ENCODE data around the gene CGGBP1. TPM values are rescaled to one million over a fixed set of nuclear protein-coding genes. Genes with fewer than 3 reads are reported as not detected.

CGGBP1 gene
- total and polyA plus RNA-seq, 2 donors (not counting 3 experiments of a cell fraction or from before 2014, with no cell fraction given): 33.1 to 69.7 TPM

GRCh38 chr3:88101142-88101541, 42.3 kb upstream of the CGGBP1 start:
- Histone ChIP-seq H3K9me3 (replicated peaks; ENCODE audit: control insufficient read depth, insufficient read depth, low read length) (no peaks in the 10 kb centered on the region), H3K9me1 (replicated peaks; ENCODE audit: control insufficient read depth, extremely low read depth, insufficient read depth, low read length) (no peaks in the 10 kb centered on the region), H3K9ac (replicated peaks; ENCODE audit: extremely low read depth, insufficient read depth, low read length) (no peak overlapping the region), H2AFZ (ENCODE audit: low read depth, low read length) (no peak overlapping the region), H3K79me2 (ENCODE audit: control insufficient read depth, insufficient read depth, low read length) (peaks cover 26% of the 10 kb centered on the region), H3K36me3 (ENCODE audit: control insufficient read depth in 2 of 2, extremely low read depth in 1 of 2, insufficient read depth in 2 of 2, low read length in 2 of 2) (no peaks in the 10 kb centered on the region), H4K20me1 (replicated peaks; ENCODE audit: control insufficient read depth, extremely low read depth, insufficient read depth, low read length) (no peaks in the 10 kb centered on the region), H3K27me3 (ENCODE audit: control insufficient read depth in 2 of 2, insufficient read depth in 2 of 2, low read length in 2 of 2) (no peaks in the 10 kb centered on the region), H3K4me1 (ENCODE audit: control insufficient read depth, extremely low read depth, insufficient read depth, low read length) (peaks cover 11% of the 10 kb centered on the region), H3K27ac (ENCODE audit: insufficient read depth, low read depth, low read length) (no peak overlapping the region), H3K4me2 (ENCODE audit: insufficient read depth, low read length) (no peak overlapping the region), H3K4me3 (replicated peaks in 1 of 3; ENCODE audit: insufficient read depth in 1 of 3, low read depth in 1 of 3, low read length in 3 of 3) (no peak overlapping the region)
- FAIRE-seq (no peak), DNase-seq (ENCODE audit: low read depth, low spot score) (no peak)
- no peak for TF ChIP-seq POLR2A (IDR thresholded peaks at IDR 0.05; ENCODE audit: low read depth, low read length)
- ChIA-PET POLR2A (no interaction called here), CTCF (interaction anchor here (1.5 to 1.9 kb wide), 2 partner anchors 12 to 98 kb away, joined by 3 to 7 read pairs; no protein-coding TSS in a partner anchor)
- dilution Hi-C loops (cut with MboI; ENCODE audit: extremely low pct_ligation_motif_present, low sequenced_read_pairs): no loop called here
- intact Hi-C loops (cut with micrococcal nuclease): no loop called here
- BruUV-seq (replicated peaks): no TSS peak

- no peak for TF ChIP-seq EZH2 (IDR thresholded peaks at IDR 0.05; ENCODE audit: borderline replicate concordance, low read depth, low read length, severe bottlenecking)
- TF ChIP-seq MAX (IDR thresholded peaks at IDR 0.05; ENCODE audit: insufficient read depth, insufficient read length): no peak
- no peak for TF ChIP-seq POLR2A (IDR thresholded peaks at IDR 0.05; ENCODE audit: low read depth, low read length)
- no peak for TF ChIP-seq MYC (IDR thresholded peaks at IDR 0.05; ENCODE audit: low read depth, low read length)
- no peak for TF ChIP-seq FOS (IDR thresholded peaks at IDR 0.05; ENCODE audit: borderline replicate concordance, insufficient read depth, low read length)
- TF ChIP-seq POLR2AphosphoS5 (IDR thresholded peaks at IDR 0.05; ENCODE audit: insufficient read depth, low read depth, low read length): no peak
- TF ChIP-seq GATA2 (IDR thresholded peaks at IDR 0.05; ENCODE audit: insufficient read depth, insufficient read length, low read depth, low read length): no peak
- TF ChIP-seq CTCF (IDR thresholded peaks at IDR 0.05; ENCODE audit: extremely low read depth in 1 of 2, insufficient read depth in 1 of 2, low read depth in 1 of 2, low read length in 2 of 2): no peak
- TF ChIP-seq JUN (IDR thresholded peaks at IDR 0.05; ENCODE audit: borderline replicate concordance, insufficient read depth, insufficient read length, low read depth): no peak
- FAIRE-seq (no peak), DNase-seq (ENCODE audit: low read depth, low spot score) (no peak)
- Histone ChIP-seq H3K4me3 (replicated peaks in 1 of 3; ENCODE audit: insufficient read depth in 1 of 3, low read depth in 1 of 3, low read length in 3 of 3) (no peak overlapping the region), H3K9me3 (replicated peaks; ENCODE audit: control insufficient read depth, insufficient read depth, low read length) (no peaks in the 10 kb centered on the region), H3K79me2 (ENCODE audit: control insufficient read depth, insufficient read depth, low read length) (peaks cover 24% of the 10 kb centered on the region), H3K9ac (replicated peaks; ENCODE audit: extremely low read depth, insufficient read depth, low read length) (no peak overlapping the region), H3K4me1 (ENCODE audit: control insufficient read depth, extremely low read depth, insufficient read depth, low read length) (no peaks in the 10 kb centered on the region), H3K4me2 (ENCODE audit: insufficient read depth, low read length) (no peak overlapping the region), H3K27me3 (ENCODE audit: control insufficient read depth in 2 of 2, insufficient read depth in 2 of 2, low read length in 2 of 2) (no peaks in the 10 kb centered on the region), H3K36me3 (ENCODE audit: control insufficient read depth in 2 of 2, extremely low read depth in 1 of 2, insufficient read depth in 2 of 2, low read length in 2 of 2) (no peaks in the 10 kb centered on the region), H2AFZ (ENCODE audit: low read depth, low read length) (no peak overlapping the region), H4K20me1 (replicated peaks; ENCODE audit: control insufficient read depth, extremely low read depth, insufficient read depth, low read length) (no peaks in the 10 kb centered on the region), H3K9me1 (replicated peaks; ENCODE audit: control insufficient read depth, extremely low read depth, insufficient read depth, low read length) (no peaks in the 10 kb centered on the region), H3K27ac (ENCODE audit: insufficient read depth, low read depth, low read length) (no peak overlapping the region)
- intact Hi-C loops (cut with micrococcal nuclease) (no loop called here), dilution Hi-C loops (cut with MboI; ENCODE audit: extremely low pct_ligation_motif_present, low sequenced_read_pairs) (no loop called here)
- ChIA-PET POLR2A (no interaction called here), CTCF (interaction anchor here (6.4 kb wide), 1 partner anchor 19 kb away, joined by 33 read pairs; no protein-coding TSS in a partner anchor)
- no TSS peak for BruUV-seq (replicated peaks)
Measured at GRCh38 chr3:88093266-88093665, 34.5 kb upstream of the CGGBP1 start.

Measured in endothelial cell of umbilical vein (primary cell).